H1 (cell line): ENCODE data around the gene MT1B. TPM values are rescaled to one million over a fixed set of nuclear protein-coding genes. Genes with fewer than 3 reads are reported as not detected.

ENCODE experiments used
- CTCF ChIP-seq, 3 experiments: IDR thresholded peaks; 1 replicate in 2 of 3; 2 replicates in 1 of 3; pipeline versions ENCODE4 v1.5.1 to v1.6.1; 2011; ENCODE audit warnings: low read length in 3 of 3, mild to moderate bottlenecking in 3 of 3, inconsistent platforms in 2 of 3, low read depth in 1 of 3, moderate library complexity in 1 of 3; ENCODE audit not compliant: insufficient read depth in 1 of 3; ENCODE audit errors: control extremely low read depth in 1 of 3
- EGR1 ChIP-seq: IDR thresholded peaks from 2 replicates; pipeline ENCODE4 v1.6.1; 2011; ENCODE audit warnings: low read depth, low read length, borderline replicate concordance
- KDM4A ChIP-seq: IDR thresholded peaks from one replicate; pipeline ENCODE4 v1.7.1; 2012; ENCODE audit warnings: low read depth, mild to moderate bottlenecking, moderate library complexity, low read length, inconsistent platforms; ENCODE audit not compliant: severe bottlenecking
- MAX ChIP-seq: IDR thresholded peaks from 2 replicates; pipeline ENCODE4 v1.6.1; 2012; ENCODE audit warnings: inconsistent platforms
- YY1 ChIP-seq: IDR thresholded peaks from 2 replicates; pipeline ENCODE4 v1.6.1; 2011; ENCODE audit warnings: low read depth, mild to moderate bottlenecking, low read length
- polyA plus RNA-seq, 7 experiments: library from polyadenylated mRNA; depleted of rRNA in 3 of 7; stranded (reverse) in 5 of 7; unstranded in 2 of 7; fragments of >200 nt in 5 of 7; fragments of 200-250 nt in 2 of 7; gene quantifications; 1 replicate in 5 of 7; 2 replicates in 1 of 7; 4 replicates in 1 of 7; pipeline versions ENCODE4 v1.2.1 to v1.2.3, GENCODE V29; 2011 to 2013; ENCODE audit warnings: missing spikeins in 2 of 7, mixed read lengths in 2 of 7
- total RNA-seq: library from RNA; stranded (reverse); fragmentation: NEBNext Ultra II Directional; extraction: Animal tissue kit (Norgen Biotek cat#: 25700); gene quantifications from 2 replicates; pipeline ENCODE4 v1.2.1, GENCODE V29; 2021

MT1B gene
- total and polyA plus RNA-seq, 2 of the 8 experiments (the other 6 are each of a cell fraction or from before 2014, with no cell fraction given), result not detected

- 0 out of 2 replicates have a peak, but pooled peaks have one; percentile 6 for TF ChIP-seq YY1
- no peak for TF ChIP-seq EGR1
- TF ChIP-seq KDM4A, result peak; percentile 49
- peak; percentile 65; the same call in 1 of the 2 replicates for TF ChIP-seq MAX
- peak; percentile 13 to 29 (median 26); a peak in 2 of 4 replicates for TF ChIP-seq CTCF (IDR thresholded peaks at IDR 0.05; ENCODE audit: control extremely low read depth in 1 of 3, insufficient read depth in 1 of 3, low read depth in 1 of 3, low read length in 3 of 3)
- TF ChIP-seq, all 59 proteins: peak for 10
Measured at GRCh38 chr16:56647641-56648431, 3.9 kb upstream of the MT1B start (continued).
